Measurements from ENCODE around the gene ANKHD1. TPM values are rescaled to one million over a fixed set of nuclear protein-coding genes. Genes with fewer than 3 reads are reported as not detected.

Gene ANKHD1
- total RNA-seq, 1 donor from 2014 or later: 120 TPM

DNA sequence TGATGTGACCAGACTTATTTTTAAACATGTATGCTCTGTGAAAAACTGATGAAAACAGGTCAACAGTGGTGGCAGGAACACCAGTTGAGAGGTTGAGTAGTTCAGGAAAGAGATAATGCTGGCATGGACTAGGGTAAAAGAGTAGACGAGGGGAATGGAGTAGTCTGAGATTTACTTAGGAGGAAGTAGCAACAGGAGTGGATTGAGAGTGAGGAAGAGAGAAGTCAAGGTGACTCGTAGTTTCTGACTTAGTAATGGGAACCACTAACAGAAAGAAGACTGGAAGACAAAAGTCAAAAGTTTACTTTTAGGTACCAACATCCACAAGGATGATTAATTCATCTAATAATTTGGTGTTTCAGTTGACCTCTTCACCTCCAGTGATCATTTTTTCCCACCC is 152.0 kb downstream of the ANKHD1 start:
- peaks cover 49% of the 10 kb centered on the region for H3K36me3 ChIP-seq
- H3K4me1 ChIP-seq: peaks cover 38% of the 10 kb centered on the region
- no peak overlapping the region for H3K4me3 ChIP-seq
- no peak for DNase-seq
- H3K27me3 ChIP-seq: no peaks in the 10 kb centered on the region
- no peaks in the 10 kb centered on the region for H3K9me3 ChIP-seq
- intact Hi-C loops (cut with DNase I): no loop called here
- TF ChIP-seq CTCF (IDR thresholded peaks at IDR 0.05): no peak
- ATAC-seq: no peak
- no peak overlapping the region for H3K27ac ChIP-seq

- Histone ChIP-seq H3K4me3 (no peak overlapping the region), H3K27ac (no peak overlapping the region), H3K27me3 (no peaks in the 10 kb centered on the region), H3K4me1 (peaks cover 30% of the 10 kb centered on the region), H3K9me3 (no peaks in the 10 kb centered on the region), H3K36me3 (peaks cover 42% of the 10 kb centered on the region)
- no peak for TF ChIP-seq CTCF (IDR thresholded peaks at IDR 0.05)
- no peak for DNase-seq
- intact Hi-C loops (cut with DNase I): no loop called here
- ATAC-seq: no peak
Observed at GRCh38 chr5:140554454-140554853, 152.8 kb downstream of the ANKHD1 start.

DNA sequence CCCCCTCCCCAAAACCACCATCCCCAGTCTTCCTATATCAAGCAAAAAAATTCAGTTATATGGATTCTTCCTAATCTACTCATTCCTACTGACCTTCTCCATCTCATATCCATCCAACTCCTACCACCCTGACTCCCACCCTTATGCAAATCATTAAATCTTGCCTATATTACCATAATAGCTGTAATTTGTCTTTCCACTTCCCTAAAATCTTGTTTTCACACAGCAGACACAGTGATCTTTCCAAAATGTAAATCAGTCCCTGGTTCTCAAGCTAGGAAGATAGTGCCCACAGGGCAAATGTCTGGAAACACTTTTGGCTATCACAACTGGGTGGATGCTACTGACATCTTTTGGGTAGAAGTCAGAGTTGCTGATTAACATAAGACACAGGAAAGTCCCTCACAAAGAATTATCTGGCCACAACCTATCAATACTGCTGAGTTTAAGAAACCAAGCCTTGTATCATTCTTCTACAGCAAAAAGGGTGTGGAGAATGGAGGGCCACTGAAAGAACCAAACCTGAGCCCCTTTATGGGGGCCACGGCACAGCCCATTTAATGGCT is 154.2 kb downstream of the ANKHD1 start:
- peak overlapping the region; percentile 86 for H3K4me3 ChIP-seq
- no peak overlapping the region for H3K27ac ChIP-seq
- TF ChIP-seq CTCF (IDR thresholded peaks at IDR 0.05): no peak
- H3K4me1 ChIP-seq: peaks cover 24% of the 10 kb centered on the region
- DNase-seq (no peak), ATAC-seq (no peak)
- H3K9me3 ChIP-seq: no peaks in the 10 kb centered on the region
- intact Hi-C loops (cut with DNase I): no loop called here
- H3K27me3 ChIP-seq: no peaks in the 10 kb centered on the region
- H3K36me3 ChIP-seq: peaks cover 28% of the 10 kb centered on the region

DNA sequence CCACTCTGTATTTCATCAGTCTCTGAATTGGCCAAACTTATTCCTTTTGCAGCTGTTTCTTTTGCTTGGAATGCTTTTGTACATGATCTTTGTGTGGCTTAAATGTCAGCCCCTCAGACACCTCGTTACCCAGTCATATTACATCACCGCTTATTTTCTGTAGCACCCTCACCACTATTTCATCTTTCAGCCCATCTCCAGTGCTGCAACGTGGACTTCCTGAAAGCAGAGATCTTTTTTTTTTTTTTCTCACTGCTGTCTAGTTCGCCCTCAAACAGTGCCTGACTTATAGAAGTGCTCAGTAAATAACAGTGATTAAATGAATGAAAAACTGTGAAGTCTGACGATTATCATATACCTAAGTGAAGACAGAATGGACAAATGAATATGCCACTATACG is 154.8 kb downstream of the ANKHD1 start:
- intact Hi-C loops (cut with DNase I): no loop called here
- Histone ChIP-seq H3K4me3 (peak overlapping the region; percentile 86), H3K27ac (peak overlapping the region; percentile 95), H3K9me3 (no peaks in the 10 kb centered on the region), H3K27me3 (no peaks in the 10 kb centered on the region), H3K4me1 (peaks cover 24% of the 10 kb centered on the region), H3K36me3 (peaks cover 25% of the 10 kb centered on the region)
- no peak for DNase-seq
- no peak for TF ChIP-seq CTCF (IDR thresholded peaks at IDR 0.05)
- ATAC-seq: no peak

DNA sequence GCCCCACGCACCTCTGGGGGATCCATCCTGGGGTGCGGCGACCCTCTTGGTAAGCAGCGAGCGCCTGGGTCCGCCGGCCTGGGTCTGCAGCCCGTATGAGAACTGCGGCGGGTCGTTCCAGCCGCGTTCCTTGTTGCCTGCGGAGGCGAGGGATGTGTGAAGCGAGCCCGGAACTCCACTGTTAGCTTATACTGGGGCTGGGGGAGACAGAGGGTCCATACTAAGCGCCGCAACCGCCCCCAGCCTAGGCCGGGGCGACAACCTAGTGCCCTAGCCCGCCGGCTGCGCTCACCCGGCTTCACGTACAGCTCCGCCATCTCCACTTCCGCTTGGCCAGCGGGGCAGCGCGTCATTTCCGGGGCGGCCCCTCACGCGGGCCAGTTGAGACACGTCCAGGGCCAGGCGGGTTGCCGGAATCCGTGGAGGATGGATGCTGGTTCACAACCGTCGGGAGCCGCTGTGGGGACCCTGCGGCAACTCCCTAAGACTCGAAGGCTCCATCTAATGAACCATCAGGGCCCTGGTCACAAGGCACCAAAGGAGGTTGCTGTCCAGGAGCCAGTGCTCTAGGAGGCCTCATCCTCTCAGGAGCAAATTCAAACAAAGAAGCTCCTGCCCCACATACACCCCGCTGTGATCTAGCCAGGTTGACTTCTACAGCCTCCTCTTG is 155.6 kb downstream of the ANKHD1 start, which contains the start of gene SRA1:
TSS of gene SRA1 (minus strand) at position 338 of the 670 bp plus-strand sequence. CDS start at position 317, 21 bp downstream.
- H3K9me3 ChIP-seq: no peaks in the 10 kb centered on the region
- H3K4me3 ChIP-seq: peak within 1 kb of the TSS; percentile 86
- intact Hi-C loops (cut with DNase I): no loop called here
- peaks cover 22% of the 10 kb centered on the region for H3K36me3 ChIP-seq
- TF ChIP-seq CTCF (IDR thresholded peaks at IDR 0.05): no peak
- ATAC-seq (peak; percentile 97), DNase-seq (peak; percentile 97)
- H3K27ac ChIP-seq: peak within 1 kb of the TSS; percentile 95
- no peaks in the 10 kb centered on the region for H3K27me3 ChIP-seq
- H3K4me1 ChIP-seq: peaks cover 24% of the 10 kb centered on the region
